PFSK-1 (cell line): ENCODE results near the gene GJD2.

Experiments used
- POLR2AphosphoS5 ChIP-seq: IDR thresholded peaks from 2 replicates; pipeline ENCODE4 v1.6.1; 2012; ENCODE audit warnings: low read depth, mild to moderate bottlenecking, control low read depth, low read length, moderate library complexity
- TF ChIP-seq, protein P1 (sequence below), 2 experiments: IDR thresholded peaks; 2 replicates each; pipeline versions ENCODE4 v1.6.1 to v1.8.0; 2011 to 2012; ENCODE audit warnings: low read depth in 2 of 2, low read length in 2 of 2, control low read depth in 1 of 2, inconsistent platforms in 1 of 2, mild to moderate bottlenecking in 1 of 2, moderate library complexity in 1 of 2; ENCODE audit not compliant: insufficient read depth in 1 of 2

DNA sequence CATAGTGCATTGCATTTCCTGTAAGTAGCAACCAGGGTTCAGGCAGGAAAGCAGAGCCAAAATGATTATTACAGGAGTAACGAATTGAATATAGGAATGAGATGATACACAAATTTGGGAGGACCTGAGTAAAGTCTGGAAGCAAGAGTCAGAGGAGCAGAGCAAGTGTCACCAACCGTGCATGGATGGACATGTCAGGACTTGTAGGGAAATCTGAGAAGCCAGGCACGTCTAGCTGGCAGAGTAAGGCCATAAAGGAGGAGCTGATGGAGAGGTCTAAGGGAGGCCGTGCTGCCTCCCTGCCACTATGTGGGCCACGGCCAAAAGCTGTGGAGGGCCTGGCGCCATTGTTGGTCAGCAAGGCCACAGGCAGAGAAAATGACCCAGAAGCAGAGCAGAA, 22.4 kb downstream of the GJD2 start:
- TF ChIP-seq, protein P1, sequence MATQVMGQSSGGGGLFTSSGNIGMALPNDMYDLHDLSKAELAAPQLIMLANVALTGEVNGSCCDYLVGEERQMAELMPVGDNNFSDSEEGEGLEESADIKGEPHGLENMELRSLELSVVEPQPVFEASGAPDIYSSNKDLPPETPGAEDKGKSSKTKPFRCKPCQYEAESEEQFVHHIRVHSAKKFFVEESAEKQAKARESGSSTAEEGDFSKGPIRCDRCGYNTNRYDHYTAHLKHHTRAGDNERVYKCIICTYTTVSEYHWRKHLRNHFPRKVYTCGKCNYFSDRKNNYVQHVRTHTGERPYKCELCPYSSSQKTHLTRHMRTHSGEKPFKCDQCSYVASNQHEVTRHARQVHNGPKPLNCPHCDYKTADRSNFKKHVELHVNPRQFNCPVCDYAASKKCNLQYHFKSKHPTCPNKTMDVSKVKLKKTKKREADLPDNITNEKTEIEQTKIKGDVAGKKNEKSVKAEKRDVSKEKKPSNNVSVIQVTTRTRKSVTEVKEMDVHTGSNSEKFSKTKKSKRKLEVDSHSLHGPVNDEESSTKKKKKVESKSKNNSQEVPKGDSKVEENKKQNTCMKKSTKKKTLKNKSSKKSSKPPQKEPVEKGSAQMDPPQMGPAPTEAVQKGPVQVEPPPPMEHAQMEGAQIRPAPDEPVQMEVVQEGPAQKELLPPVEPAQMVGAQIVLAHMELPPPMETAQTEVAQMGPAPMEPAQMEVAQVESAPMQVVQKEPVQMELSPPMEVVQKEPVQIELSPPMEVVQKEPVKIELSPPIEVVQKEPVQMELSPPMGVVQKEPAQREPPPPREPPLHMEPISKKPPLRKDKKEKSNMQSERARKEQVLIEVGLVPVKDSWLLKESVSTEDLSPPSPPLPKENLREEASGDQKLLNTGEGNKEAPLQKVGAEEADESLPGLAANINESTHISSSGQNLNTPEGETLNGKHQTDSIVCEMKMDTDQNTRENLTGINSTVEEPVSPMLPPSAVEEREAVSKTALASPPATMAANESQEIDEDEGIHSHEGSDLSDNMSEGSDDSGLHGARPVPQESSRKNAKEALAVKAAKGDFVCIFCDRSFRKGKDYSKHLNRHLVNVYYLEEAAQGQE (IDR thresholded peaks at IDR 0.05; ENCODE audit: insufficient read depth in 1 of 2, low read depth in 2 of 2, low read length in 2 of 2) = no peak
- TF ChIP-seq POLR2AphosphoS5 = no peak
